NOMO-1 treated with DMSO at 0.1 percent for 48 hours (cell line): ENCODE data around the gene NUSAP1.
A peak's percentile ranks its signal among the peaks of the same experiment; 100 is the strongest.
"Not testable (repeated sequence)": the region's sequence is repeated elsewhere in the genome, so short reads cannot be mapped to it uniquely, and the experiment has no call there.

Source experiments
- DNase-seq: peaks from one replicate; lab custom pipeline; 2025; ENCODE audit not compliant: unreplicated experiment; lab: John Stamatoyannopoulos, UW

The NUSAP1 gene

DNA sequence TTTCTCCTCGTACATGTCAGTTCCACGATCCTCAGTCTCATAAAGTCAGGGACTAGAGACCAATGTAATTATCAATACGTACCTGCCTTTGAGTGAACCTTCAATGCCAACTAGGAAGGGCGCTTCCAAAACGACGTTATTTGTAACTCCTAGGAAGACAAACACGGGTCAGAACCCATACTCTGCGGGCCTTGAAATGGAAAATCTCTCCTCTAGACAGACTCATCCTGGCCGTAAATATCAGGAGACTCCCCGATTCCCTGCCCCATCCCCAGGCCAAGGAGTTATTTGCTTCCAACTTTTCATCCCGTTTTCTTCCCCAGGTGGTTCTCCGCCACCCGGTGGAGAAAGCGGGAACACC is 868 bp upstream of the NUSAP1 start:
- no peak for DNase-seq

DNA sequence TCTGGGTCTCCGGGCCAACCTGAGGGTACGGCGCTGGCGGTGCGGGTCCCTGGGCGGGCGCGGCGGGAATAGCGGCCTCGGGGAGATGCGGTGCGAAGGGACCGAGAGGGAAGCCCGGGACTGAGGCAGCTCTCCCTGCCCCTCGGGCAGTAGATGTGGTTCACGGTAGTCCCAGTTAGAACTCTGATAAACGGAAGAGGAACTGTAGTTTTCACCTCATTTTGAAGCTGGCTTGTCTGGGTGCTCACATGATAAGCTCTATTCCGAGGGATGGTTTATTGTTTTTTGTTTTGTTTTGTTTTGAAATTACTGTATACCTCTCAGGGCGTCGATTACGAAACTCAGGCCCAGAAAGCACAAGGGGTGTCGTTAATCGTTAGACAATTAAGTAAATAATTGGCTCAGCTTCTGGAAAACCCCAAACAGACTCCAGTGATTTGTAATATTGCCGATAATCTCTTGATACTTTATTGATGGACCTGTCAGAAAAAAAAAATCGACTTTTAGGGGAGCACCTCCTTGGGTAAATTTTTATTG is 413 bp downstream of the NUSAP1 start:
- DNase-seq = peak; percentile 54

DNA sequence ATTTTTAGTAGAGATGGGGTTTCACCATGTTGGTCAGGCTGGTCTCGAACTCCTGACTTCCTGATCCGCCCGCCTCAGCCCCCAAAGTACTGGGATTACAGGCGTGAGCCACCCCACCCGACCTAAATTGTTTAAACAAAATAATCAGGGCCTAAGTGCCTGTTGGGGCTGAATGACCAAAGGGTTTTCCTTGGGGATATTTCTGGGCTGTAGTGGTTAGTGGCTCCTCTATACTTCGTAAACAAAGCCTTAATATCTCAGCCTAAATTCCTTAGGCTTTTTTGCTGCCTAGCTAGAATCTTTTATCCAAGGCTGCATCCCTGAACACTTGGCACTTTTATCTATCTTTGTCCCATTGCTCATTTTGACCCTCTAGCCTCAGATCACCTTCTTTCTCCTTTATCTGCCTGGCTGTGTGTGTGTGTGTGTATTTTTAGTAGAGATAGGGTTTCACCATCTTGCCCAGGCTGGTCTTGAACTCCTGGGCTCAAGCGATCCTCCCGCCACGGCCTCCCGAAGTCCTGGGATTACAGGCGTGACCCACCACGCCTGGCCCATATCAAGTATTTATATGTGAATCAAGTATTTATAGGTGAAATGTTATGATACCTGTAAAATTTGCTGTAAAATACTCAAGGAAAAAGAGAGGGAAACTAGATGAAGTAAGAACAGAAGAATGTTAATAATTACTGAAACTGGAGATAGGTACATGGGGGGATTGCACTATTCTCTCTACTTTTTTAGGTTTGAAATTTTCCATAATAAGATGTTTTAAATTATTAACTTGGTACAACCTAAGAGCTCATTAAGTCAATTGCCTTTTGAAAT is 1.8 kb downstream of the NUSAP1 start:
- DNase-seq = no peak

DNA sequence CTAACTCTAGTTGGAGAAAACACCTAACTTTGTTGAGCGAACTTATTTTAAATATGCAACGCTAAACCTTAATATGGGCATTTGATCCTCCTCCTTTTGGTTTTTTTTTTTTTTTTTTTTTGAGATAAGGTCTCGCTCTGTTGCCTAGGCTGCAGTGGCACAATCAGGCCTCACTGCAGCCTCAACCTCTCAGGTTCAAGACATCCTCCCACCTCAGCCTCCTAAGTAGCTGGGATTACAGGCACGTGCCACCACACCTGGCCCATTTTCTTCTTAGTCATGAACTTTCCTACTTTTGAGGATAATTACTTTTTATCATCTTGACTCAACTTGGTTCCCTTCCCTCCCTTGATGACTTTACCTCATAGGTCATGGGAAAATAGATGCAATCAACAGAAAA is 3.9 kb downstream of the NUSAP1 start:
- no peak for DNase-seq

DNA sequence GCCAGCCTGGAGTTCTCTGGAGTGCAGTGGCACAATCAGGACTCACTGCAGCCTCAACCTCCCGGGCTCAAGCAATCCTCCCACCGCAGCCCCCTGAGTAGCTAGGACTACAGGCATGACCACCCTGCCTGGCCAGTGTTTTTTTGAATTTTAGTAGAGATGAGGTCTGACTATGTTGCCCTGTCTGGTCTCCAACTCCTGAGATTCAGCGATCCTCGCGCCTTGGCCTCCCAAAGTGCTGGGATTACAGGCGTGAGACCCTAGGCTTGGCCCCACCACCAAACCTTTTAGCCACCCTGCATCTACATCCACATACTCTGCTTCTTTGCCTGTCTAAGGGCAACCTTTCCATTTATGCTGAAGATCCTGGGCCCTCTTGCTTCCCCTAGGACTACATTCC is 4.4 kb downstream of the NUSAP1 start:
- DNase-seq = no peak

DNA sequence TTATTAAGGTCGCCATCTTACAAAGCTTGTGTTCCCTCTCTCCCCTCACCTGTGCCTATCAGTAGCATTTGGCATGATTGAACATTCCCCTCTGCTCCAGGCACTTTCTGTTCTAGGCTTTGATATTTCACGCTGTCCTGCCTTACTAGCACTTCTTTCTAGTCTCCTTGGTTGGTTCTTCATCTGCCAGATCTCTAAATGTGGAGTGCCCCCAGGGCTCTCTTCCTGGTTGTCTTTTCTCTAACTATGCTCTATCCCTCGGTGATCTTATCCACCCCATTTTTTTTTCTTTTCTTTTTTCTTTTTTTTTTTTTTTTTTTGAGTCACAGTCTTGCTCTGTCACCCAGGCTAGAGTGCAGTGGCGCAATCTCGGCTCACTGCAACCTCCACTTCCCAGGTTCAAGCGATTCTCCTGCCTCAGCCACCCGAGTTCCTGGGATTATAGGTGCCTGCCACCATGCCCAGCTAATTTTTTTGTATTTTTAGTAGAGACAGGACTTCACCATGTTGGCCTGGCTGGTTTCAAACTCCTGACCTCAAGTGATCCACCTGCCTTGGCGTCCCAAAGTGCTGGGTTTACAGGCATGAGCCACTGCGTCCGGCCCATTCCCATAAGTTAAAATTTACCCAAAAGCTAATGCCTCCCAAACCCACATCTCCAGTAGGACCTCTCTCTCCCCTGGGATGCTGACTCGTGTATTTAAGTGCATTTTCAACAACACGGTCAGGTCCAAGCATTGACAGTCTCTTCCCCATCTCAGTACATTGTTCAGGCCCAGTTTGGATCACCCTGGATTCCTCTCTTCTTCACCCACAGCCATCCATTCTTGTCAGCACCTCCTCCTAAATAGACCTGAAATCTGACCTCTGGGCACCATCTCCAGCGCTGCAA is 5.2 kb downstream of the NUSAP1 start:
- no peak for DNase-seq

DNA sequence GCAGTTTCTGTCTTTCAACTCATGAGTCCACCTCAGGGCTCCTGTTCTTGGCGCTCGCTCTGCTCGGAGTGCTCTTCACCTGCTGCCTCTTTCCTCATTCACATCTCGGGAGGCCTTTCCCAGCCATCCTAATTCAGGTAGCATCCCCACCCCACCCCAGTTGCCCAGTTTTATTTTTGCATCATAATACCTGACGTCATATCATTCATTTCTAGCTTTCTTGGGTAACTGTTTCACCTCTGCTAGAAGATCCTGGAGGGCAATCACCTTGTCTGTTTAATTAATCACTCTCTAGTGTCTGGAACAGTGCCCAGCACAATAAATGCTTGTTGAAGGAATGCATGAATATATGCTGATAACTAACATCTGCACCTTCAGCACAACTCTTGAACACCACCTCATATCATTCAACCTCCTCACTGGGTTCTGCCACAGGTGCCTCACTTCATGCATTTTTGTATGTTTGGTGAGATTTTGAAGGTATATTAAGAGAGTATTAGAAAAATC is 7.6 kb downstream of the NUSAP1 start:
- DNase-seq = no peak

DNA sequence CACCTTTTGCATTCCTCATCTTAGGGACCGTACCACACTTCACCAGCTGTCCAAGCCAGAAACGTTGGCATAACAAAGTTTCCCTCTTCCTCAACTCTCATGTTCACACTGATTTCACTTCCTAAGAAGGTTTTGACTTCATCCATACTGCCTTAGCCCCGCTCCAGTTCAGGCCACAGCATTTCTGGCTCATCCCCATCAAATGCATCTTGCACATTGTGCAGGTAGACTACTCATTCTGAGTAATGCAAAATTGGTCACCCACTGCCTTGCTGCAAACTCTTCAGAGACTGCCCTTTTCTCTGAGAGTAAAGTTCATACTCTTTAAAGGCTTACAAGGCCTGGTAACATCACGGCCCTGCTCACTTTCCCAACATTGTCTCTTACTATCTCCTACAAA is 8.8 kb downstream of the NUSAP1 start:
- DNase-seq = no peak

DNA sequence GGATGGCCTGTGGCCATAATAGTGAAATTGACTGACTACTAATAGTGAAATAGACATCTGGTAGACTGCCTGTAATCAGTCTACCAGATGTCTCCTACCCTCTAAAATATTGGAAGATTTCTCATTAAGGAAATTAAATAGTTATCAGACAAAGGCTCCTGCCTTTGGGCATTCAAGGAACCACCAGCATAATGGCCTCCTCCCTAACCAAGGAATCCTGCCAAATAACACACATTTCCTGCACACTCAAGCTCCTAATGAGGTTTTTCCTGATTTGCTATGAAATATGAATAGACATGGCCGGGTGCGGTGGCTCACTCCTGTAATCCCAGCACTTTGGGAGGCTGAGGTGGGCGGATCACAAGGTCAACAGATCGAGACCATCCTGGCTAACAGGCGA is 14.6 kb downstream of the NUSAP1 start:
- no peak for DNase-seq

DNA sequence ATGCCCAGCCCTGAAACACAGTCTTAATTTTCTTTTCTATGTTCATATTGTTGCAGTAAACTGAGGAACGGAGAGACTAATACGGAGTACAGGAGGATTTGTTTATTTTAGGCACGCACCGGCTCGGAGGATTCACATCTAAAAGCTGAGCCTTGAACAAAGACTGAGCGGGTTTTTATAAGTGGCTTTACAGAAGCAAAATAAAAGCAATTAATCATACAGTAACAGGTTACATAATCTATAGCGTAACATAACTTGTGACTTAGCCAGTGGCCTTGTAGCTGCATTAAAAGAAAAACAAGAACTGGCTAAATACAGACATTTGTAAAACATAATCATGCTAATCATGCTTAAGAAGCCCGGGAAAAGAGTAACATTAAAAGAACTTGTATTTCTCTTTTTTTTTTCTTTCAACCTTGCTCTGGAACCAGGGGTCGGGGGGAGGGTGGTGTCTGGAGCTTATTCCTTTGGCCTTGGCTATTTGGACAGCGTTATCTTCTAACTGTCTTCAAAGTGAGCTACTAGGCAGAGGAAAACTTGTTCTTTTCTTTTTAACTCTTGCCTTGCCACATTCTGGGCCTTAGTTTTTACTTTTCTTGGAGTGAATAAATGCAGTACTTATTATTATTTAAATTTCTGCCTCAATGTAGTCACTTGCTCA is 17.5 kb downstream of the NUSAP1 start:
- DNase-seq = no peak

DNA sequence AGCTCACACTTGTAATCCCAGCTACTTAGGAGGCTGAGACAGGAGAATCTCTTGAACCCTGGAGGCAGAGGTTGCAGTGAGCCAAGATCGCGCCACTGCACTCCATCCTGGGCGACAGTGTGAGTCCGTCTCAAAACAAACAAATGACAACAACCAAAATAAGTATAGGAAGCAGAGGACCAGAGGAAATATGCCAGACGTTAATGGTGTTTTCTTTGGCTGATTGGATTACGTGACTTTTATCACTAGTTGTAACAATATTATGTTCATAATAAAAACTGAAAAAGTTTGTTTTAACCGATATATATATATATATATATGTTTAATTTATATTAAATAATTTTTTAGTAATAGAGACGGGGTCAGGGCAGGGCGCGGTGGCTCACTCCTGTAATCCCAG is 21.7 kb downstream of the NUSAP1 start:
- DNase-seq = no peak

DNA sequence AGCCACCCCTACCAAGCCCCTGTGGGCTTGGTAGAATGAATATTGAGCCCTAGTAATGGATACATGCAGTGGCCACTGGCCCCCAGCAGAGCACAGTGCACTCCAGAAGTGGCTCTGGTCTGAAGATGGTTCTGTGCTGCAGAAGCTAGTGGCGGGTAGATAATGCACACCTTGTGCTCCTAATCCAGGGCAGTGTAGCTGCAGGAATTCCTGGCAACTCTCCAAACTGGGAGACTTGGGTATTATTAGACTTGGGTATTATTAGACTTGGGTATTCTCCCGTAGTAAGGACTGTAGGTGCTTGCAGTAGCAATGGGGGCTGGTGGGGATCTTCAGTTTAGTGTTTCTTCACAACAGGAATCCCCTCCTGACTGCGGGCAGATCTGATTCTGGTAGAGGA is 34.7 kb downstream of the NUSAP1 start:
- DNase-seq = no peak

DNA sequence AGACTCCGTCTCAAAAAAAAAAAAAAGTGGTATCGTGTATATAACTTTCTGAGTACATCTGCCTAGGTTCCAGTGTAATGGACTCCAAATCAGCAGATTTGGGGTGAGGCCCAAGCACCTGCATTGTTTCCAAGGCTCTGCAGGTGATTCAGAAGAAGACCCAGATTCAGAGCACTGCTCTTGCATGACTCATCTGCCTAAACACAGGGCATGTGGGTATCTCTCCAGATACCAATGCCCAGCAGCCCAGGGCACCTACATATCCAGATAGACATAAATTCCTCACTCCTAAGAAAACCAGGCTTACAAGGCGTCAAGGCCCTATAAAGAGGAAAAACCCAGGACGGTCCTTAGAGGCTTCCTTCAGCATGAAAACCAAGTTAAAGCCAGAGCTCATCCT is 45.3 kb downstream of the NUSAP1 start:
- DNase-seq = no peak

DNA sequence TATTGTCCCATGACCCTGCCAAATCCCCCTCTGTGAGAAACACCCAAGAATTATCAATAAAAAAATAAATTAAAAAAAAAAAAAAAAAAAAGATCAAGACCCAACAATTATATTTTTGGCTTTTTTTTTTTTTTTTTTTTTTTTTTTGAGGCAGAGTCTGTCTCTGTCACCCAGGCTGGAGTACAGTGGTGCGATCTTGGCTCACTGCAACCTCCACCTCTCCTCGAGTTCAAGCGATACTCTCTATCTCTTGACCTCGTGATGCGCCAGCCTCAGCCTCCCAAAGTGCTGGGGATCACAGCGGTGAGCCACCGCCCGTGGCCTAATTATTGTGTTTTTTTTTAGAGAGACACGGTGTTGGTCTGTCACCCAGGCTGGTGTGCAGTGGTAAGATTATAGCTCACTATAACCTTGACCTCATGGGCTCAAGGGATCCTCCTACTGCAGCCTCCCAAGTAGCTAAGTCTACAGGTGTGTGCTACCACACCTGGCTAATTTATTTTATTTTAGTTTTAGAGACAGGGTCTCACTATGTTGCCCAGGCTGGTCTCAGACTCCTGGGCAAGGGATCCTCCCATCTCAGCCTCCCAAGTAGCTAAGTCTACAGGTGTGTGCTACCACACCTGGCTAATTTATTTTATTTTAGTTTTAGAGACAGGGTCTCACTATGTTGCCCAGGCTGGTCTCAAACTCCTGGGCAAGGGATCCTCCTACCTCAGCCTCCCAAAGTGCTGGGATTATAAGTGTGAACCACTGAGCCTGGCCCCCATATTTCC is 51.5 kb downstream of the NUSAP1 start:
- not testable (repeated sequence) for DNase-seq

DNA sequence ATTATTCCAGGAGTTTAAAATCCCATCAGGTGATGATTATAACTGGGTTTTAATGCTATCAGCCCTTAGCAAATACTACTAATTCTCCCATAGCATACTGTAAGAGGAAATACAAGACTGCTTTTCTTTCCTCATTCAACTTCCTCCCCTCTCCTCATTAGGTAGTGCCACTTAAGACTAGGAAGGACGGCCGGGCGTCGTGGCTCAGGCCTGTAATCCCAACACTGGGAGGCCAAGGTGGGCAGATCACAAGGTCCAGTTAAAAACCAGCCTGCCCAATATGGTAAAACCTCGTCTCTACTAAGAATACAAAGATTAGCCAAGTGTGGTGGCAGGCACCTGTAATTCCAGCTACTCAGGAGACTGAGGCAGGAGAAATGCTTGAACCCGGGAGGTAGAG is 55.0 kb downstream of the NUSAP1 start:
- no peak for DNase-seq

DNA sequence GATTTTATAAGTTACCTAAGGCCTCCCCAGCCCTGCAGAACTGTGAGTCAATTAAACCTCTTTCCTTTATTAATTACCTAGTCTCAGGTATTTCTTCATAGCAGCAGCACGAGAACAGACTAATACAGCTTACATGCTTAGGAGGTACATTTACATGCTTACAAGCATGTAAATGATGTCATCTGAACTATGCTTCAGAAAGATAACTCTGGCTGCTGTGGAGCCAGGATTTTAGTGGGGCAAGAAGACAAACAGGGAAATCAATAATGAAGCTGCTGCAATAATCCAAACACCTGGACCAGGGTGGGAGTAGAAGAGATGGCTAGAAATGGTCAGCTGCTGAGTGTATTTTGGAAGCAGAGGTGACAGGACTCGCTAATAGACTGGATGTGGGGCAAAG is 60.0 kb downstream of the NUSAP1 start:
- no peak for DNase-seq

DNA sequence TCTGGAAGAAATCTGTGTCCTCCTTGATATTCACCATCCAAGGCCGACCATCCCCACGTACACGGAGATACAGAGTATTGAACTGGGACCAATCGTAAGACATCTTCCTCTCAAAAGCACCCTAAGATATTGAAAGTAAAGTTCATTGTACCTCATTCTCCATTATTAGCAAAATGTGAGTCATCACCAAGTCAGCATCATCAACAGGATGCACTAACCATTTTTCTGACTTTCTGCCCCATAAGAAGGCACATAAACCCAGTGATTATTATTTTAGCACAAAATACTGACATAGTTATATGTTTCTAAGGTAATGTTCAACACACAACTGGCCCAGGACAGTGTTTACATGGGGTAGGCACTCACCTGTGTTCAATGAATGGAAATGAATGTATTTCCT is 62.2 kb downstream of the NUSAP1 start:
- DNase-seq = no peak

DNA sequence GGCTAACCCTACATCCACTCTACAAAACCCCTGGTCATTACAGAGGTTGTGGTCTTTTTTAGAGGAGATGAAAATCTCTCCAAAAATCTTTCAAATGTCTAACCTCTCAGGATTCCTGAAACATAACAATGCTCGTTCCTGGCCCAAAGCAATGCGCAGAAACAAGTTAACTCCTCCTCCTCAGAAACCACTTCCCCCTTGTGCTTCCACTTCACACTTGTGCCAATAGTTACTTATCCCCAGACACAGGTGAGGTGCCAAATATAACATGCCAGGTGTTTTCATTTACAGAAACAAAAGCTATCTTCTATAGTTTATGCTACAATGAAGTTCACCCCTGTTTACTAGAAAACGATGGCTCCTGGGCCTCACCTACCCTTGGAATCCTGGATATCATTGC is 63.4 kb downstream of the NUSAP1 start:
- no peak for DNase-seq

DNA sequence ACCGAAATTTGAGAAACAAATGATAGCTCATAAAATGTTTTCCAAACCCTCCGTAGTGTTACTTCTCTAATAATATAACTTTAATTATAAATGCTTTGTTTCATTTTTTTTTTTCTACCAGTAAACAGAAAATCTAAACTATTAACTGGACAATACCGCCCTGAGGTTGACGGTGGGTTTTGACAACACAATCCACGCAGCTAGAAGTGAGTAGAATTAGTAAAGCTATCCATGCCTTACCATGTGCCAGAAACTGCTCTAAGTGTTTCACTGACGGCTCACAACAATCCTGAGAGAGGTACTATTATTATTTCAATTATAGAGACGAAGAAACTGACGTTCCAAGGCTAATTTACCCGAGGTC is 69.2 kb downstream of the NUSAP1 start:
- no peak for DNase-seq

DNA sequence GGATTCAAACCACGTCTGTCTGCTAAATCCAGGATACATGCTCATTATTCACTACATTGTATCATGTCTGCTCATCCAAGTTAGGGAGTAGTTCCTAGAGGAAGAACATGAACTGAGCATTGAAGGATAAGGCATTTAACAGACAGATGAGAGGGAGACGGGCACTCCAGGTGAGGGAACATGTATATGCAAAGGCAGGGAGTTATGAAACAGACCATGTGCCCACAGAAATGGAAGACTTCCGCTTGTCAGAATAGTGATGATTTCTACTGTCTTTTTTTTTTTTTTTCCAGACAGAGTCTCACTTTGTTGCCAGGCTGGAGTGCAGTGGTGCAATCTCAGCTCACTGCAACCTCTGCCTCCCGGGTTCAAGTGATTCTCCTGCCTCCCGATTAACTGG is 74.7 kb downstream of the NUSAP1 start:
- peak; percentile 48 for DNase-seq

DNA sequence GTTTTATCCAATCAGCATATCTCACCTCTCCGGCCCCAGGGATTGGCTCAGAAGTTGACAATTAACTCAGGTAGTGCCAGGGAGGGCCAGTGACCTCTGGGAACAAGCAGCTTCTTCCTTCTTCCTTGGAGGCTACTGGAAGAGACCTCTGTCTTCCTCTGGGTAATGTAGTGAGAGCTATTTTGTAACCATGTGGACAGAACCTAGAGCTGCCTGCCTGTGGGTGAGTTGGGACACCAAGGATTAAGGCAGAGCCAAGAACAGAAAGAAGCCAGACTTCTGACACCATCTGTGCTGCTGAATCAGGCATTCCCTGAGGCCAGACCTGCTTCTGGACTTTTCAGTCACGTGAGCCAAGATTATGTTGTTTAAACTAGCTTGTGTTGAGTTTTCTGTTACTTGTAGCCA is 75.6 kb downstream of the NUSAP1 start:
- no peak for DNase-seq
